Spleen (tissue), 11 donors: ENCODE data around the gene EYS. TPM values are rescaled to one million over a fixed set of nuclear protein-coding genes. Genes with fewer than 3 reads are reported as not detected.

Source experiments
- DNase-seq: peaks from one replicate; pipeline ENCODE4 v3.0.0-alpha.2; 2020
- H3K27ac ChIP-seq, 8 donors: fragments of 200-600 bp; sonication (generic) in 7 of 8; 1 replicate in 4 of 8; 2 replicates in 4 of 8; pipeline versions ENCODE4 v1.5.0 to v1.8.0; 2016 to 2021; ENCODE audit warnings: inconsistent platforms in 4 of 8, mild to moderate bottlenecking in 4 of 8, moderate library complexity in 1 of 8
- H3K27me3 ChIP-seq, 7 donors: fragments of 200-600 bp; sonication (generic) in 6 of 7; replicated peaks in 1 of 7; 1 replicate in 4 of 7; 2 replicates in 3 of 7; pipeline versions ENCODE4 v1.5.0 to v1.8.0; 2016 to 2021; ENCODE audit warnings: inconsistent platforms in 3 of 7, mild to moderate bottlenecking in 1 of 7
- H3K36me3 ChIP-seq, 6 donors: fragments of 200-600 bp; sonication (generic) in 5 of 6; 1 replicate in 4 of 6; 2 replicates in 2 of 6; pipeline versions ENCODE4 v1.5.0 to v1.8.0; 2016 to 2021; ENCODE audit warnings: inconsistent platforms in 2 of 6
- H3K4me1 ChIP-seq, 6 donors: fragments of 200-600 bp; sonication (generic) in 5 of 6; 1 replicate in 3 of 6; 2 replicates in 3 of 6; pipeline versions ENCODE4 v1.5.0 to v1.8.0; 2016 to 2021; ENCODE audit warnings: inconsistent platforms in 3 of 6
- H3K4me3 ChIP-seq, 8 donors: fragments of 200-600 bp; sonication (generic) in 7 of 8; 1 replicate in 4 of 8; 2 replicates in 4 of 8; pipeline versions ENCODE4 v1.5.0 to v1.8.0; 2016 to 2021; ENCODE audit warnings: inconsistent platforms in 4 of 8, mild to moderate bottlenecking in 4 of 8, moderate library complexity in 2 of 8
- H3K9me3 ChIP-seq, 8 donors: fragments of 200-600 bp; sonication (generic) in 7 of 8; 1 replicate in 4 of 8; 2 replicates in 4 of 8; pipeline versions ENCODE4 v1.5.0 to v1.8.0; 2016 to 2021; ENCODE audit warnings: inconsistent platforms in 4 of 8
- CTCF ChIP-seq, 11 experiments: fragments of 200-600 bp in 7 of 11; fragments of 450-650 bp in 4 of 11; sonication (generic) in 4 of 11; IDR thresholded peaks in 8 of 11; conservative IDR thresholded peaks in 3 of 11; 1 replicate in 7 of 11; 2 replicates in 4 of 11; pipeline versions ENCODE4 v1.4.0 to v1.8.0; 2016 to 2021; ENCODE audit warnings: antibody characterized with exemption in 11 of 11, inconsistent platforms in 4 of 11, mild to moderate bottlenecking in 1 of 11
- POLR2A ChIP-seq, 3 donors: fragments of 450-650 bp; IDR thresholded peaks; one replicate each; pipeline ENCODE4 v1.5.1; 2017; ENCODE audit warnings: antibody characterized with exemption in 3 of 3, mild to moderate bottlenecking in 1 of 3
- POLR2AphosphoS5 ChIP-seq, 3 donors: sonication (generic); formaldehyde crosslinking; IDR thresholded peaks; one replicate each; pipeline ENCODE4 v1.5.1; 2017; ENCODE audit warnings: antibody characterized with exemption in 3 of 3
- WGBS, 5 donors: extraction: QIAGEN DNeasy Blood & Tissue Kit in 3 of 5; methylation state at CpG; one replicate each; pipeline versions ENCODE4 v1.1.5 to v1.1.7; 2013 to 2018; 5-methylcytosine and 5-hydroxymethylcytosine counted together
- intact Hi-C: fragments of 100-400 bp; cut with DNase I; formaldehyde crosslinking; loops from one replicate; pipeline ENCODE4 v1.15.0; 2023; ENCODE audit warnings: low total_unique reads
- polyA plus RNA-seq, 3 donors: library from polyadenylated mRNA; stranded (reverse); fragments of 200-250 nt; gene quantifications; one replicate each; pipeline ENCODE4 v1.2.1, GENCODE V29; 2013
- total RNA-seq, 7 donors: library from RNA; depleted of rRNA in 3 of 7; stranded (reverse); fragments of >200 nt in 3 of 7; fragmentation: NEBNext Ultra II Directional in 4 of 7; extraction: Animal tissue kit (Norgen Biotek cat#: 25700) in 4 of 7; gene quantifications; one replicate each; pipeline versions ENCODE4 v1.1.0 to v1.2.1, GENCODE V29; 2016 to 2021
- donor health status: healthy with polysubstance abuse.
- donor health status: DM: no; HTN: no; CAD: no; lungs with moderate emphysema.
- donor health status: DM: no; HTN: no; CAD: no.
- donor health status: Bipolar disorder and iron deficiency.
- donor health status: healthy.
- donor health status: DM: no; HTN: no; CAD: no.
- donor health status: DM: yes; HTN: yes; CAD: no.

Gene EYS
- total and polyA plus RNA-seq, 10 donors = under 0.01 to 0.72 (median 0.28) TPM; not detected in 5

GRCh38 chr6:65155083-65155482 is 551.9 kb downstream of the EYS start:
- no peak for TF ChIP-seq POLR2AphosphoS5 (IDR thresholded peaks at IDR 0.05)
- TF ChIP-seq POLR2A (IDR thresholded peaks at IDR 0.05) = no peak
- no peak for TF ChIP-seq CTCF (IDR thresholded peaks at IDR 0.05 in 8 of 11, conservative IDR thresholded peaks at IDR 0.05 in 3 of 11)
- H3K9me3 ChIP-seq = no peaks in the 10 kb centered on the region
- no peaks in the 10 kb centered on the region for H3K36me3 ChIP-seq
- no peak overlapping the region for H3K27ac ChIP-seq
- intact Hi-C loops = no loop called here
- no peak overlapping the region for H3K4me3 ChIP-seq
- 63 to 88% (median 79%) methylated on average over 1 of the region's 1 CpG for WGBS, 5 donors
- peaks cover 0 to 6% (median 0%) of the 10 kb centered on the region in 6 donors for H3K4me1 ChIP-seq
- no peaks in the 10 kb centered on the region for H3K27me3 ChIP-seq
- no peak for DNase-seq

- no peak for TF ChIP-seq POLR2A (IDR thresholded peaks at IDR 0.05)
- TF ChIP-seq CTCF (IDR thresholded peaks at IDR 0.05 in 8 of 11, conservative IDR thresholded peaks at IDR 0.05 in 3 of 11) = no peak
- TF ChIP-seq POLR2AphosphoS5 (IDR thresholded peaks at IDR 0.05) = no peak
- no peak overlapping the region for H3K4me3 ChIP-seq
- WGBS, 5 donors = 78 to 95% (median 83%) methylated on average over 1 of the region's 1 CpG
Observed at GRCh38 chr6:65149841-65150240, 557.2 kb downstream of the EYS start.

GRCh38 chr6:65148839-65149238 is 558.2 kb downstream of the EYS start:
- Histone ChIP-seq H3K36me3 (no peaks in the 10 kb centered on the region), H3K4me1 (no peaks in the 10 kb centered on the region), H3K9me3 (peaks cover 0 to 24% (median 14%) of the 10 kb centered on the region in 8 donors), H3K4me3 (no peak overlapping the region), H3K27me3 (no peaks in the 10 kb centered on the region), H3K27ac (no peak overlapping the region)
- no peak for DNase-seq
- TF ChIP-seq POLR2AphosphoS5 (IDR thresholded peaks at IDR 0.05) (no peak), CTCF (IDR thresholded peaks at IDR 0.05 in 8 of 11, conservative IDR thresholded peaks at IDR 0.05 in 3 of 11) (no peak), POLR2A (IDR thresholded peaks at IDR 0.05) (no peak)
- 47 to 90% (median 75%) methylated on average over 2 of the region's 2 CpGs for WGBS, 5 donors
- intact Hi-C loops = no loop called here

More at GRCh38 chr6:65149841-65150240, 557.2 kb downstream of the EYS start:
- no peak overlapping the region for H3K27ac ChIP-seq
- intact Hi-C loops = no loop called here
- no peak for DNase-seq
- no peaks in the 10 kb centered on the region for H3K36me3 ChIP-seq
- H3K4me1 ChIP-seq = no peaks in the 10 kb centered on the region
- no peaks in the 10 kb centered on the region for H3K27me3 ChIP-seq
- H3K9me3 ChIP-seq = peaks cover 0 to 24% (median 11%) of the 10 kb centered on the region in 8 donors

- intact Hi-C loops = no loop called here
- Histone ChIP-seq H3K4me1 (no peaks in the 10 kb centered on the region), H3K4me3 (no peak overlapping the region), H3K27me3 (no peaks in the 10 kb centered on the region), H3K9me3 (peaks cover 0 to 23% (median 11%) of the 10 kb centered on the region in 8 donors), H3K27ac (no peak overlapping the region), H3K36me3 (no peaks in the 10 kb centered on the region)
- no peak for DNase-seq
- 56 to 79% (median 73%) methylated on average over 2 of the region's 2 CpGs for WGBS, 5 donors
- TF ChIP-seq POLR2A (IDR thresholded peaks at IDR 0.05) = no peak
- no peak for TF ChIP-seq POLR2AphosphoS5 (IDR thresholded peaks at IDR 0.05)
- no peak for TF ChIP-seq CTCF (IDR thresholded peaks at IDR 0.05 in 8 of 11, conservative IDR thresholded peaks at IDR 0.05 in 3 of 11)
Observed at GRCh38 chr6:65135567-65135966, 571.5 kb downstream of the EYS start.
